Measurements from ENCODE around the gene ECT2L. TPM values are rescaled to one million over a fixed set of nuclear protein-coding genes. Genes with fewer than 3 reads are reported as not detected.

Gene ECT2L
- total RNA-seq, 1 donor from 2014 or later, result 2.7 TPM

GRCh38 chr6:138948004-138948403, 152.1 kb downstream of the ECT2L start:
- H3K9me3 Mint-ChIP-seq (ENCODE audit: unreplicated experiment), result no peaks in the 10 kb centered on the region
- no peak for DNase-seq
- peaks cover 1% of the 10 kb centered on the region for H3K27me3 Mint-ChIP-seq (ENCODE audit: unreplicated experiment)
- peaks cover 12% of the 10 kb centered on the region for H3K4me1 Mint-ChIP-seq (ENCODE audit: low read depth, unreplicated experiment)
- no peak overlapping the region for H3K4me3 Mint-ChIP-seq (ENCODE audit: unreplicated experiment)
- TF ChIP-seq CTCF (IDR thresholded peaks at IDR 0.05; ENCODE audit: partially characterized antibody, unreplicated experiment), result no peak
- H3K27ac Mint-ChIP-seq (ENCODE audit: unreplicated experiment), result no peak overlapping the region
- no peaks in the 10 kb centered on the region for H3K36me3 Mint-ChIP-seq (ENCODE audit: unreplicated experiment)

DNA sequence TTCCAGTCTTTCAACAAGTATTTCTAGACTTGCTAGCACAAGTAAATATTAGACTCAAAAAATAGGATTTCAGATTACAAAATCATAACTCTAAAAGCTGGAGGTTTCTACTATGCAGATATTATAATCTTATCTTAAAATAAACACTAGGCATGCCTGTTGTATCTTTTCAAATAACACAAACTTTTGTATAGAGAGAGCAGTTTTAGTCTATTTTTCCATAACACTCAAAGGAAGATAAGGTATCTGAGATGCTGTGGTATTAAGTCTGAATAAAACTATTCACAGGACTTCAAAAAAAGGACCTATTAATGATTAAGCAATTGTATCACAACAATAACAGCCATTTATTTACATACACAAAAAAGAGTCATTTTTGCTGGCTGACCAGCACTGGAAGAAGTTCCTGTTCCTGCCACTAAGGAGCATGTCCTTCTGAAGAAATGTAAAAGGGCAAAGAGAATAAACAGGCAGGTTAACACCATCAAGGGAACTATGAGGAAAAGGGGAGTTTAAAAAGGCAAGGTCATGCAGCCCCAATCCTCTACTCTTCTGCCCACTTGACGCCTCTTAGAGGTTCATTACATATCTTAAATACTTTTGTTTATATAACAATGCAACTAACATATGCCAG, 152.8 kb downstream of the ECT2L start:
- Mint-ChIP-seq H3K27me3 (ENCODE audit: unreplicated experiment) (peaks cover 1% of the 10 kb centered on the region), H3K9me3 (ENCODE audit: unreplicated experiment) (no peaks in the 10 kb centered on the region), H3K36me3 (ENCODE audit: unreplicated experiment) (no peaks in the 10 kb centered on the region), H3K4me3 (ENCODE audit: unreplicated experiment) (no peak overlapping the region), H3K4me1 (ENCODE audit: low read depth, unreplicated experiment) (peaks cover 12% of the 10 kb centered on the region), H3K27ac (ENCODE audit: unreplicated experiment) (no peak overlapping the region)
- TF ChIP-seq CTCF (IDR thresholded peaks at IDR 0.05; ENCODE audit: partially characterized antibody, unreplicated experiment), result no peak
- no peak for DNase-seq

GRCh38 chr6:138953451-138953850, 157.6 kb downstream of the ECT2L start:
- no peak for TF ChIP-seq CTCF (IDR thresholded peaks at IDR 0.05; ENCODE audit: partially characterized antibody, unreplicated experiment)
- Mint-ChIP-seq H3K36me3 (ENCODE audit: unreplicated experiment) (no peaks in the 10 kb centered on the region), H3K4me1 (ENCODE audit: low read depth, unreplicated experiment) (peaks cover 4% of the 10 kb centered on the region), H3K9me3 (ENCODE audit: unreplicated experiment) (no peaks in the 10 kb centered on the region), H3K27me3 (ENCODE audit: unreplicated experiment) (no peaks in the 10 kb centered on the region), H3K4me3 (ENCODE audit: unreplicated experiment) (no peak overlapping the region), H3K27ac (ENCODE audit: unreplicated experiment) (no peak overlapping the region)
- no peak for DNase-seq

Other genes with a start within 250 kb of the ECT2L start
- 10.1 TPM for gene CCDC28A, start 22.3 kb upstream of the ECT2L start, total RNA-seq (ENCODE audit: unreplicated experiment)
- 103 TPM for gene REPS1, start 192.2 kb downstream of the ECT2L start, total RNA-seq (ENCODE audit: unreplicated experiment)
- gene ABRACL, start 232.7 kb downstream of the ECT2L start, total RNA-seq (ENCODE audit: unreplicated experiment), result 33.2 TPM

Measured in glutamatergic neuron (in vitro differentiated cells).